Amygdala (tissue), 56 donors: ENCODE data around the gene TRIM65.

Experiments
- DNase-seq, 56 donors: peaks; one replicate each; lab custom pipeline; 2025; lab: John Stamatoyannopoulos, UW

The TRIM65 gene

DNA sequence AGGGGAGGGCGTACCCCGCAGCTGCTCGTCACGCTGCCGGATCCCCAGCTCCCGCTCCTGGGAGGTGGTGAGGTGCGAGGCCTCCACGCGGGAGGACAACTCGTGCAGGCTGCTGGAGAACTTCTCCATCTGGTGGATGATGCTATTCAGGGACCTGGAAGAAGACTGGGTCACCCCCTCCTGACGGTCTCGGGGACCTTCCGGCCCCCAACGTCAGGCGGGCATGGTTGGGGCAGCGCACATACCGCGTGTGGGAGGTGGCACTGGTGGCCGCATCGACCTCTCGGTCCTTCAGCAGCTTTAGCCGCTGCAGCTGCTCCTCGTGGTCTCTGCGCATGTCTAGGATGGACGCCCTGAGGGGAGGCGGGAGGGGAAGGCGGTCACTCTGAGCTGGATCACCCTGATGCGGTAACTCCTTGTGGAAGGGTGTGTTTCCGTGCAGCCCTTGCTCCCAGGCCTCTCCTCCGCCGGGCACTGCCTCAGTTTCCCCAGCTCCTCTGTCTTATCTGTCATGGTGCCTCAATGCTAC lies 21.2 kb upstream of the TRIM65 start:
- DNase-seq: no peak

DNA sequence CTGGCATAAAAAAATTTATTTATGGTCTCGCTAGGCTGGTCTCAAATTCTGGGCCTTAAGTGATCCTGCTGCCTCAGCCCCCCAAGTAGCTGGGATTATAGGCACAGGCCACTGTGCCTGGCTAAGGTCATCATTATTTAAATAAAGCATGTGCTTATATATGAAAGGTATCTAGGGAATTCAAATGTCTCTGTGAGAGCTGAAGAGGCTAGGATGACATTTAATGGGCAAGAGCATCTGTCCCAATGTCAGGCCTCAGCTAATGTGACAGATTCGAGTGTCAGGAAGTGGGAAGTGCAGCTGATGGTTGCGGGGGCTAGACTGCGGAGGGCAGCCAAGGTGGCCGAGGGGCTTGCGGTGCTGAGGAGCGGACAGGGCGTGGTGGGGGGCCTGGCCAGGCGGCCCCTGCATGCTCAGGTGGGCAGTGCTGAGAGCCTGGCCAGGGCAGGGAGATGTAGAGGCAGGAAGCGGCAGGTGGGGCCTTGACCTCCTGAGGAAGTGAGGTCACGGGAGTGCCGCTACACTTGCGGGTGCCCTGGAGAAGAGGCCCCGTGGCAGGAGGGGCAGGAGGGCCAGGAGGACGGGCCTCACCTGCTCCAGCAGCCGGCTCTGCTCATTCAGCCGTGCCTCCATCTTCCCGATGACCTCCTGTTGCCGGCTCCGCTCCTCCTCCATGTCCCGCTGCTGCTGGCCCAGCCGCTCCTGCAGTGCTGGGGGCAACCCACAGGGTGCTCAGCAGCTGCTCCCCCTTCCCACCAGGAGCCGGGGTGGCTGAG lies 20.6 kb upstream of the TRIM65 start:
- no peak for DNase-seq

DNA sequence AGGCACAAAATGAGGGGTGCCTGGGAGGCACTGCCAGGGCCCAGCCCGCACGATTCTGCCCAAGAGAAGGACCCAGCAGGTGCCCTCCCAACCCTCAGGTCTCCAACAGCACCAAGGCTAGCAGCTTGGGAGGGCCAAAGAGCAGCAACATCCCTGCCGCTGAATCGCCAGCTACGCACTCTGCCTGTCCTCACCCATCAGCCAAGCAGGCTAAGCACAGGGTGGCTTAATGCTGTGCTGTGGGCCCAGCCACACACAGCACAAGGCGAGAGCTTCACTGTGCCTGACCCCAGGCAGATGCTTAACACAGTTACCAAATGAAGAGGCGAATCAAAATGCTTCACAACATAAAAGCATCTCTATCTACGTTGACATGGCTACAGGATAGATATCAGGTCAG lies 18.5 kb upstream of the TRIM65 start:
- DNase-seq: no peak

GRCh38 chr17:75914643-75915267 lies 18.0 kb upstream of the TRIM65 start:
- DNase-seq: no peak

DNA sequence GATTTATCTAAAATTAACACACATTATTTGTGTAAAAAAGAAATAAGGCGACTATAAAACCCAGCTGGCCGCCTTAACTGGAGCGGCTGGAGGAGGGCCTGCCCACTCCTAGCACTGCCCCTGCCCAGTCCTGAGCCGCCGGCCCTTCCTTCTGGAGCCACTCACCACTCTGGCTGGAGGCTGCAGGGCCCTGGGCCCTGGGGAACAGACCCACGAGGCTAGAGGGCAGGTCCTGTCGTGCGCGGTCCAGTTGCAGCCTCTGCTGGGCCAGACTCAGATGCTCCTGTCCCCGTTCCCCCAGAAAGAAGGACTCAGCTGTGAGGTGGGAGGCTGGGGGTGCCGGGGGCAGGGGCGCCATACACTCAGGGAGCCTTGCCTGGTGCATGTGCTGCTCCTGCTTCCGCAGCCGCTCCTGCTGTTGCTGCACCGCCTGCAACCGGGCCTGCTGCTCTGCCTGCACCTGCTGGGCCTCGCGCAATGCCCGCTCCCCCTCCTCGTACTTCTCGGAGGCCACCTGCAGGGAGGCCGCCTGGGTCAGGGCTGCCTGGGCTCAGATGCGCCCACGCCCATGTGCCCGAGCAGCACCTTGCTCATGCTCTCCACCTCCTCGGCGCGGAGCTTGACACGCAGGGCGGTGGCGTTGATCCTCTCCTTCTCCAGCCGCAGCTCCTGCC lies 16.9 kb upstream of the TRIM65 start:
- DNase-seq: no peak

DNA sequence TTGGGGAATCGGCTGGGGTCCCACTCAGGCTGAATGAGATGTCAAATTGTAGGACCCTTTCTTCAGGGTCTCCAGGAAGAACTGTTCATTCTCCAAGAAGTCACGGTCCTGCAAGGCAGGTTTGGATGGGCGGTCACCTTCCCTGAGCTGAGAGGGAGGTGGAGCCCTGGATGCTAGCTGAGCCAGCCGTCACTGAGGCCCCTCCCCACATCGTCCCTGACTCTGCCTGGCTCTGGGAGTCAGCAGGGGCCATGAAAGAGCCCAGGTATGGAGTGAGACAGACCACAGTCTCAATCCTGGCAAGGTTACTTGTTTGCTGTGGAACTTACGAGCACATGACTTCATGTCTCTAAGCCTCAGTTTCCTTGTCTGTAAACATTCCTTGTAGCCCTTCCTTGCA lies 13.9 kb upstream of the TRIM65 start:
- DNase-seq: no peak

- DNase-seq: peak in 1 of 56 donors; percentile 2
These were observed 13.1 kb upstream of the TRIM65 start for GRCh38 chr17:75909812-75910274.

DNA sequence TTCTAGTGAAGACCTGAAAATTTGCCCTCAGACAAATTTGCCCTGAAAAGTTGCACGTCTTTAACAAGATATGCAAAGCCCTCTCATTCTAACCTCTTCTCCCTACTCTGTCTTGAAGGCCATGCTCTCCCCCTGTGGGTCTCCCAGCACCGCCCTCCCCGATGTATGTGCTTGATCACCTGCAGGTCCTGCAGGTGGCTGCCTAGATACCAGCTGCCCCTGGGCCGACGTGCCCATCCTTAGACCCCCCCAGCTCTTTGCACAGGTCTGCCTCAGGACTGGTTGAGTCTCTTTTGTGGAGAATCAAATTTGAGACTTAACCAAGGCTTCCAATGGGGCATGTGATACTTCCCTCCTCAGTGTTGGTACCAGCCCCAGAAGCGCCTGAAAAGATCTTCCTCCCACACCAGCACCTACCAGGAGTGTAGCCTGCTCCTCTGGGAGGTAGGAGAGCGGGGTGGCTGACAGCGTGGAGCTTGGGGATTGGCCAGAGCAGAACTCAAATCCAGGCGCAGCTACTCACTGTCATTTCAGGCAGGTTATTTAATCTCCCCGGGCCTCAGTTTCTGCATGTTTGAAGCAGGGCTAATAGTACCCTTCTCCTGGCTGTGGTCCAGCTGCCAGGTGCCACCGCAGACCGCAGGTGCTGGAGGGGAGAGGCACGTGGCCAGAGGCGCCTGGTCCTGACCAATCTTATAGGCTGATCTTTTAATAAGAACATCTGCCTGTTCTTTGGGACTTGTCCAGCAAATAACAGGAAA lies 12.5 kb upstream of the TRIM65 start:
- no peak for DNase-seq

GRCh38 chr17:75908201-75908600 lies 11.4 kb upstream of the TRIM65 start:
- peak in 5 of 56 donors; percentile 13 to 43 (median 18) for DNase-seq

DNA sequence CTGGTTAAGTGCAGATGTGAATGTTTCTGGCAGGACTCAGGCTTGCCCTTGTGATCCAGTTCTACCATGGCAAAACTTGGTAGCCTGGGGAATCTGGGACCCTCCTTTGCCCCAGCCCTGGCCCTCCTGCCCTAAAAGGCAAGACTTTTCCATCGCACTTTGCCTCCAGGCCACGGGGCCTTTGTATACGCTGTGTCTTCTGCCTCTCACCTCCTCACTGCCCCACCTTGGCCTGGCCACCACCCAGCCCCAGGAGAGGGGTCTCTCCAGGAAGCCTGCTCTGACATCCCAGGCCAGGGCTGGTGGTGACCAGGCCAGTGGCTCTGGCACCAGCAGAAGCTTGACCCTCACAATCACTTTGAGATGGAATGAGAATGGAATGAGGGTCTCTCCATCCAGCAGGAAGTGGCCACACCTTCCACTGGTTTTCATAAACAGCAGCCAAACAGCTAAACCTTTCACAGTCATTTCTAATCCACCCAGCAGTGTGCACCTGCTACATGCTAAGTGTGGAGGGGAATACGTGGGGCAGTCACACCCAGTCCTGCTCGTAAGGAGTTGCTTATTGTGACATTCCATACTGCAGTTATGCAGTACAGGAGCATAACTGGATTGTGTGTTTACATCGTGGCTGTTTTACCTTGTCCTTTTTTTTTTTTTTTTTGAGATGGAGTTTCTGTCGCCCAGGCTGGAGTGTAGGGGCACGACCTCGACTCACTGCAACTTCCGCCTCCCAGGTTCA lies 9.6 kb upstream of the TRIM65 start:
- DNase-seq: no peak

GRCh38 chr17:75904749-75905521 lies 8.2 kb upstream of the TRIM65 start, which contains the start of gene MRPL38:
Gene MRPL38 (minus strand): TSS chr17:75904884. CDS start chr17:75904875, 9 bp downstream.
- peak; percentile 59 to 99 (median 80) for DNase-seq

GRCh38 chr17:75902406-75902805 lies 5.7 kb upstream of the TRIM65 start:
- DNase-seq: no peak

DNA sequence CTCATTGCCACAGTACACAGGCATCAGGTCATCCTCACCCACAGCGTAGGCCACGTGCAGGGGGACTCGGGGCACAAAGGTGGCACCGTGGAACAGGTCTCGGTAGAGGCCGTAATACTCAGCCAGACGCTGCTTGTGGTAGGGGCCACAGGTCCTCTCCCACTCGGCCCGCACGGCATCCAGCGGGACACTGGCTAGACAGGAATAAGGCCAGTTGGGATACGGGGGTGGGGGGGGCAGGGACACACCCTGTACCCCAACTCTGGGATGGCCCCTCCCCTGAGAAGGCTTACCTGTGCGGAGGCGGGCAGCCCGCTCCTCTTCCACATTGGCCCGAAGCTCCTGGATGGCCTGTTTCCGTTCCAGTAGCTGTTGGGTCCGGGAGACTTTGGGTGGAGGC lies 5.0 kb upstream of the TRIM65 start:
- no peak for DNase-seq

DNA sequence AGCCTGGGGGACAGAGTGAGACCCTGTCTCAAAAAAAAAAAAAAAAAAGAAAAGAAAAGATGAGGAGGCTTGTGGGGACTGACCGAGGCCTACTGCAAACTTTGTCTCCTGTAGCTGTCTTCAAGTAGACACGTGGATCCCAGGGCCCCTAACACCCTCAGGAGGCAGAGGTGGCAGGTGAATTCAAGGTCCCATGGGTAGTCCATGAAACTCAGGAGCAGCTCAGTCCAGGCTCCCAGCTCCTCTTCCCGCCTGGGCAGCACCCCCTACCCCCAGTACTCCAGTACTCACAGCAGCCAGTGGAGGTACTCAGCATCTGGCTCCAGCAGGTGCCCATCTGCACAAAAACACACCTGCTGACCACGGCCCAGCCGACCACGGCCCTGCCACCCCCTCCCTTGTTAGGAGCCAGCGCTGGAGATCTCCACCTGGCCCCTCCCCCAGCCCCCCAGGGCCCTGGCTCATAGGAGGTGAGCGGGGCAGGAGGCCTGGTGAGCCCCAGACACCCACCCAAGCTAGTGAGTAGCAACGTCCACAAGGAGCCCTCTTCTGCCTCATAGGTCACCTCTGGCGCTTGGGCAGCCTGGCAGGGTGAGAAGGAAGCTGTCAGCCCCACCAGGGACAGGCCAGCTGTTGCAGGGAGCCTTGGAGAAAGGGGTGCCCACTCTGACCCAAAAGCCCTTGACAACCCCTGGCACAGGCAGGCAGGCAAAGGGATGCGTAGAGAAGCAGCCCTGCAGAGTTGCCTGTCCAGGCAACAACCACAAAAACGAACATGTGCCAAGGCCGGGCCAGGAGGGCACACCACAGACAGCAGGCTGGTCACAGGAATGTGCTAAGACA lies 4.2 kb upstream of the TRIM65 start:
- DNase-seq: no peak

DNA sequence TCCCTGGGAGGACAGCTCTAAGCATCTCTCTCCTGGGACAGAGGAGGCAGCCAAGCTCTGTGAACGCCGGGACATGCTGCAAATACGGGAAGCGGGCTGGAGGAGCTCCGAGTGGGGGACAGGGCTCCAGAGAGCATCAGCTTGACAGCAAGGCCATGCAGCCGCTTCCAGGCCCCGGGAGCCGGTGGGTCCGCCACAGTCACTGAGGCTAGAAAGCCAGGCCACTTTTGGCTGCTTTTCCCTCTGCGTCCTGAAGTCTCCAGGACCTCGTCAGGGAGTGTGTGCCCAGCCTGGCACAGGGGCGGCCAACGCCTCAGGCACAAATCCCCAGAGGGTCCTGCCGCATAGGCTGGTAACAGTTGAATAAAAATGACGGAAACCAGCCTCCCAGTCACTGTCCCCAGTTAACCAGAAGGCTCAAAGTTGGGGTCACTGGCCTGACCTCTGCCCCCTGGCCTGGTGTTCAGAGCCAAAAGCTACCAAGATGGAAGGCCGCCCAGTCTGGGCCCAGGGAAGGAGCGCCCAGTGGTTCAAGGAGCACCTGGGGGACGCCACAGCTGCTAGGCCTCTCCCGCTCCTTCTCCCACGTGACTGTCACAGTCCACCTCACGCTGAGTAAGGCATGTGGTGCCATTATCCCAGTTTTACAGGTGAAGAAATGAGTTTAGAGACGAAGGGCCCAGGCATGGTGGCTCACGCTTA lies 3.2 kb upstream of the TRIM65 start:
- DNase-seq: no peak

- no peak for DNase-seq
These were observed 2.6 kb upstream of the TRIM65 start for GRCh38 chr17:75899353-75899752.

GRCh38 chr17:75898791-75899190 lies 2.0 kb upstream of the TRIM65 start:
- DNase-seq: no peak
